Activated naive CD4-positive, alpha-beta T cell (primary cell): Measurements from ENCODE around the gene ISM2.
"Not testable (repeated sequence)": the region's sequence is repeated elsewhere in the genome, so short reads cannot be mapped to it uniquely, and the experiment has no call there.

Experiments used
- DNase-seq, 4 experiments: peaks; one replicate each; lab custom pipeline; 2025; lab: John Stamatoyannopoulos, UW

Gene ISM2

DNA sequence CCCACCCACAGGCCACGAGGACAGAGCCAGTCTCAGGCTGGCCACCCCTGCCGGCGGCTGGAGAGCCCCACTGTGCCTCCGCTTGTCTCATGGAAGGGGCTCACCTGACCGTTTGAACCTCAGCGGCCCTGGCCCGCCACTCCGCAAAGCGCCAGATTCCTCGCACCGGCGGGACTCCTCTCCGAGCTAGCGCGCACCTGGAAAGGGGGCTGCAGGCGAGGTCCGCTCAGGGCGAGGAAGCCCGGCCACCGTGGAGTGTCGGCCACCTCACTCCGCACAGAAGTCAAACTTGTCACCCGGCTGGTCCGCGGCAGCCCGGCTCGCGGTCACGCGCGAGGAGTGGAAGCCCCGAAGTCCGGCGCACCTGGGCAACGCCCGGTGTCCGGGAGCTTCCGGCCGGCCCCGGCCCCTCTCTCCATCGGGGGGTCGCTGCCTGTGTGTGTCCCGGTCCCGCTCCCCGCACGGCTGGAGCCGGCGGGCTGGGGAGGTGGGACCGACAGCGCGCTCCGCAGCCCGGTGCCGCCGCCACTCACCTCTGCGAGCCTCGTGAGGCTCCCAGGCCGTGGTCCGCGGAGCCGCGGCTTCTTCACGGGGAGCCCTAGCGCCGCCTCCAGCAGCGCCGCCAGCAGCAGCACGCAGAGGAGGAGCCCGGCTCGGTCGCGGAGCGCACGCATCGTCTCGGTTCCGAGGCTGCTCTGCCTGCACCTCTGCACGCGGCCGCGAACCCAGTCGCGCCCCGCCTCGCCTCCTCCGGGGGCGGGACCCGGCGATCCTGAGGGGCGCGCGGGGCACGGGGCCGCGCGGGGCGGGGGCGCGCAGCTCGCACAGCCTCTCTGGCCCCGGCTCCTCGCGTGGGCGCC lies at the start of gene ISM2:
TSS of gene ISM2 (minus strand) at position 697 of the 860 bp plus-strand sequence. CDS start at position 674, 23 bp downstream.
- peak in 2 of 4 experiments; percentile 9 to 21 for DNase-seq

- DNase-seq, result no peak
Measured at GRCh38 chr14:77547512-77548180, 49.0 kb upstream of the ISM2 start.

DNA sequence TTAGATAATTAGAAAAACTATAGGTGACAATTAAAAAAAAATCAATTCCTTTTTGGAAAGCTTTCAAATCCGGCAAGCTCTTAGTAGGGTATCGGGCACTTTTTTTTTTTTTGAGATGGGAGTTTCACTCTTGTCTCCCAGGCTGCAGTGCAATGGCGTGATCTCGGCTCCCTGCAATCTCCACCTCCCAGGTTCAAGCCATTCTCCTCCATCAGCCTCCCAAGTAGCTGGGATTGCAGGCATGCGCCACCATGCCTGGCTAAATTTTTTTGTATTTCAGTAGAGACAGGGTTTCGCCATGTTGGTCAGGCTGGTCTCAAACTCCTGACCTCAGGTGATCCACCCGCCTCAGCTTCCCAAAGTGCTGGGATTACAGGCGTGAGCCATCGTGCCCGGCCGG lies 46.6 kb upstream of the ISM2 start:
- DNase-seq, result not testable (repeated sequence)

DNA sequence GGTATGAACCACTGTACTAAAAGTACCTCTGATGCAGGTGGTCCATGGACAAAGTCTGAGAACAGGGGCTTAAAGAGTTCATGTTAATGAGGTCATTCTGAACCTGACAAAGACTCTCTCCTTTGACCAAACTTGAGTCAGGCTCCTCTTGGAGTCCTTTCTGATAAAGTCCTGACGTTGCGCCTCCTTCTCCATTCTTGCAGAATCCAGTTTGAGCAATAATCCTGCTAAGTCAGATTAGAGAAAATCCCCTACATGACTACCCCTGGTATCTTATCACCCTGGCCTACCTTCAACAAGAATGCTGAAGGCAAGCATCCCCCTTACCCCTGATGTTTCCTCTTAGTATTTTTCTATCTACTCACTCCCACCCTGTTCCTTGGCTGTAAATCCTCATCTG lies 46.0 kb upstream of the ISM2 start:
- DNase-seq, result no peak

DNA sequence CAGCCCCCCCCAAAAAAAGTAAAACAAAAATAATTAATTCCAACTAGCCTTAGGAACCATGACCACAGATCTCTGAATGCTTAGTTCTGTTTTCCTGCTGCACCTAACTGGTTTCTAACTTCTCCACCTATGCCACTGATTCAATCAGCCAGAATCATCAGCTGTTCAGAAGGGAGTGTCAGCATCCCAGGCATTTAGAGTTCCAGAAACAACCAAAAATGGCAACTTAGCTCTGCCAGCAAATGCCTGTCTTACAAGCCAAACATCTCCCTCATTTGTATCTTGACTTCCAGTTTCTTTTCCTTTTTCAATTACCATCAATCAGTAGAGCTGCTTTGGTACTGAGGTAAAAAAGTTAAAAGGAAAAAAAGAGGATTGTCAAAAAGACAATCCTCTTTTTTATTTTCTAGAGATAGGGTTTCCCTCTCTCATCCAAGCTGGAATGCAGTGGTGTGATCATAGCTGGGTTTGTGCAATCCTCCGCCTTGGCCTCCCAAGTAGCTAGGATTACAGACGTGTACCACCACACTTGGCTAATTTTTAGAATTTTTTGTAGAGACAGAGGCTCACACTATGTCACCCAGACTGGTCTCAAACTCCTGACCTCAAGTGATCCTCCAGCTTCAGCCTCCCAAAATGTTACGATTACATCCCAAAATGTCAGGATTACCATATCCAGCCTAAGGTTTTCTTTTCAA lies 45.2 kb upstream of the ISM2 start:
- DNase-seq, result no peak

DNA sequence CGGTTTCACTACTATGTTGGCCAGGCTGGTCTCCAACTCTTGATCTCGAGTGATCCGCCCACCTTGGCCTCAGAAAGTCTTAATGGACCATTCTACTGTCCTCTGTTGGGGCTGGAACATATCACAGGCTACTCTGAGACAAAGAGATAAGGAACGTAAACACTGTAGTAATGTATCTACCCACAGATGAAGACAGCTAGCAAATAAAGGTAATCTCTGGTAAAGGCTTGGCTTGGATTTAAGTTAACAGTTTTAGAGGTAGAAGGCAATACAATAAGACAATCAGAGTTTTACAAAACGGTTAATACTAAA lies 44.6 kb upstream of the ISM2 start:
- DNase-seq, result no peak

- no peak for DNase-seq
Measured at GRCh38 chr14:77542421-77543239, 44.0 kb upstream of the ISM2 start.

GRCh38 chr14:77541905-77542304 lies 43.3 kb upstream of the ISM2 start:
- DNase-seq, result no peak

GRCh38 chr14:77536951-77537350 lies 38.3 kb upstream of the ISM2 start:
- DNase-seq, result not testable (repeated sequence)

DNA sequence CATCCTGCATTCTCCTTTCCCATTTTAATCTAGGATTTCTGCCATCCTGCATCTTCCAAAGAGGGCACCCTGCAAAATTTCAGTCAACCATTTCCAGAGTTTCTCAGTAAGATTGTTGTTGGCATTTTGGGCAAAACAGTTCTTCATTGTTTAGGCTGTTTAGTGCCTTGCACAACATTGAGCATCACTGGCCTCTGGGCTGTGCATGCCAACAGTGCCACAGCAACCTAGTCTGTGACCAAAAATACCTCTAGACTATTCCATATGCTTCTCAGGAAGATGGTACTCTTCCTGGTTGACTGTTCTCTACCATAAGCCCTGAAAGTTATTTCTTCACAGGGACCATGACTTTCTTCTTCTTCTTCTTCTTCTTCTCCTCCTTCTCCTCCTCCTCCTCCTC lies 32.5 kb upstream of the ISM2 start:
- DNase-seq, result no peak

DNA sequence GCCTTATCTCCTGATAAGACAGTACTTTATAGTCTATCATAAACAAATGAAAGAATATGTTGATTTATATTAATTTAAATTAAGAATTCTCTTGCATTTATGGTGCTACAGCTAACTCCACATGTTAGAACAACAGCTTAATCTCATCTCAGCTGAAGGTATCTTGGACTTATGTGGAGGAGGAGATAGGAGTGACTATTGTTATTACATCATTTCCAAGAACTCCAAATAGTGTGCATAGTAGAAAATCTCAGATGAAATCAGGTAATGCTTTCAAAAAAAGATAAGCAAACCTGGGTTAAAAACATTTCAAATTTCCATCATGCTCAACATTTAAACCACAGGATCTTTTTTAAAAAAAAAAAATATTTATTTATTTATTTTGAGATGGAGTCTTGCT lies 31.3 kb upstream of the ISM2 start:
- no peak for DNase-seq

- DNase-seq, result no peak
Measured at GRCh38 chr14:77529213-77529612, 30.6 kb upstream of the ISM2 start.

DNA sequence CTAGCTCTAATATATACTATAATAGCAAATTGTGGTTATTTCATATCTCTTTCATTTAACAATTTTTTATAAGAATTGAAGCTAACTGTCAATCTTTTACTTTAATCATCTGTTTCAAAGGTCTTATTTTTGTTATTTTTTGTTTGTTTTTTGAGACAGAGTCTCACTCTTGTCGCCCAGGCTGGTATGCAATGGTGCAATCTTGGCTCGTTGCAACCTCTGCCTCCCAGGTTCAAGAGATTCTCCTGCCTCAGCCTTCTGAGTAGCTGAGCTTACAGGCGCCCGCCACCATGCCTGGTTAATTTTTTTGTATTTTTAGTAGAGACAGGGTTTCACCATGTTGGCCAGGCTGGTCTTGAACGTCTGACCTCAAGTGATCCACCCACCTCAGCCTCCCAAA lies 30.1 kb upstream of the ISM2 start:
- not testable (repeated sequence) for DNase-seq

GRCh38 chr14:77526266-77526665 lies 27.6 kb upstream of the ISM2 start:
- DNase-seq, result no peak

DNA sequence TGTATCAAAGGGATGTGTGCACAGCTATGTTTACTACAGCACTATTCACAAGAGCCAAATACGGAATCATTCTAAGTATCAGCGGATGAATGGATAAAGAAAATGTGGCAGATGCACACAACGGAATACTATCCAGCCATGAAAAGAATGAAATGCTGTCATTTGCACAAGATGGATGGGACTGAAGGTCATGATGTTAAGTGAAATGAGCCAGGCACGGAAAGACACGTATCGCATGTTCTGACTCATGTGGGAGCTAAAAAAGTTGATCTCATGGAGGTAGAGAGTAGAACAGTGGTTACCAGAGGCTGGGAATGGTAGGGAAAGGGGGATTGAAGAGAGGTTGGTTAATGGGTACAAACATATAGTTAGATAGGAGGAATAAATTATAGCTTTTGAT lies 25.9 kb upstream of the ISM2 start:
- no peak for DNase-seq

DNA sequence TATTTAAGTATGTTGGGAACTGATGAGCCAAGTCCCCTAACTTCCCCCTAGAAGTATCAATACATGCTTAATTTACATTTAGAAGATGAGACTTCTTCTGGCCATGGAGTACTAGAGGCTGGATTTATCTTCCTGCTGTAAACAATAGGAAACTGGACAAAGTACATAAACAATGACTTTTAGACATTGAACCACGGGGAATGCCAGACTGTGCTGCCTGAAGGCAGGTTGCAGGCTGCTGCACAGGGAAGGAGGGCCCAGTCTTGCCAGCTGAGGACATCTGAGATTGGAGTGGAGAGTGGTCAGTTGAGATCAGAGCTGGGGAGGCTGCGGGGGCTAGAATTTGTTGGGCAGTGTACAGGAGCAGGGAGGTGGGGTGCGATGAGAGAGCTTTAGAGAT lies 24.5 kb upstream of the ISM2 start:
- no peak for DNase-seq

- DNase-seq, result no peak
Measured at GRCh38 chr14:77520555-77520954, 21.9 kb upstream of the ISM2 start.

DNA sequence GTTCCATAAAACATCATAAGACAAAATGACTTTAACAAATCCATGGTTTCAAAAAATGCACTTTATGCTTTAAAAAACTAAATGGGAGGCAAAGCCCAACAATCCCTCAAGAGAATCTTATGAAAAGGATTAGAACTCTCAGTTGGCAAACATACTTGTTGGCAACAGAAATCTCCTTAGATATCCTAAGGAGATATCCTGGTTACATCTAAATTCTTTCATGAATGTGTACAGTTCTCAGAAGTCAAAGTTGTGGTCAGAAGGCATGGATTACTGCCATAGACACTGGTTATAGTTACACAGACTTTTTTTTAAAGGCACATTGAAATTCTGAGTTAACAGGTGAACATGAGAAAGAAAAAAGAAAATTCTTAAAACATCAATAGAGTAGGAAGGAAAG lies 17.5 kb upstream of the ISM2 start:
- no peak for DNase-seq

GRCh38 chr14:77511486-77512162 lies 13.0 kb upstream of the ISM2 start:
- no peak for DNase-seq

- DNase-seq, result no peak
Measured at GRCh38 chr14:77509366-77509765, 10.8 kb upstream of the ISM2 start.

- DNase-seq, result no peak
Measured at GRCh38 chr14:77508876-77509275, 10.3 kb upstream of the ISM2 start.

DNA sequence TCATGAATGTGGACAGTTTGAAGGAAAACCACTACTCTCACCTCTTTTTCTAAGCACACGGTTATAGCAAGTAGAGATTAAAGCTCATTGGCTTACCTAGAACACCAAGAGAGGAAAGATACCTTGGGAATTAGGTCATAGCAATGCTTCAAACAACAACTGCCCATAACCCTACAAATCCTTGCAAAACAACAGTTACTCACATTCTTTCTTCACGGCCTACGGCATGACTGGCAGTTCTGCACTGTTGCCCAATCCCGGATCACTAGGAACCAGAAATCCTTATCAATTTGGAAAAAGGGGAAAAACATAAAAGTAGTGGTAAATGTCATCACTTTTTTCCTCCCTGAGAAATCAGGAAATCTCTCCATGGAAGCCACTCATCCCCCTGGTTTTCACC lies 9.6 kb upstream of the ISM2 start:
- DNase-seq, result no peak
